Fibroblast of mammary gland (primary cell): Measurements from ENCODE around the gene ZNF778.
"Not testable (repeated sequence)": the region's sequence is repeated elsewhere in the genome, so short reads cannot be mapped to it uniquely, and the experiment has no call there.

Source experiments
- DNase-seq: peaks from one replicate; pipeline ENCODE4 v3.0.0-alpha.2; 2010; ENCODE audit warnings: low read depth
- H3K4me3 ChIP-seq: 2 replicates; pipeline ENCODE4 v1.5.1; 2011; ENCODE audit warnings: low read depth, mild to moderate bottlenecking, low read length, moderate library complexity; ENCODE audit not compliant: control insufficient read depth
- CTCF ChIP-seq: conservative IDR thresholded peaks from 2 replicates; pipeline ENCODE4 v1.5.1; 2011; ENCODE audit warnings: low read depth, low read length, inconsistent platforms; ENCODE audit not compliant: control insufficient read depth, insufficient read depth

ZNF778 gene

GRCh38 chr16:89265647-89266046 is 48.1 kb downstream of the ZNF778 start:
- no peak for TF ChIP-seq CTCF
- H3K4me3 ChIP-seq: no peak overlapping the region
- no peak for DNase-seq

DNA sequence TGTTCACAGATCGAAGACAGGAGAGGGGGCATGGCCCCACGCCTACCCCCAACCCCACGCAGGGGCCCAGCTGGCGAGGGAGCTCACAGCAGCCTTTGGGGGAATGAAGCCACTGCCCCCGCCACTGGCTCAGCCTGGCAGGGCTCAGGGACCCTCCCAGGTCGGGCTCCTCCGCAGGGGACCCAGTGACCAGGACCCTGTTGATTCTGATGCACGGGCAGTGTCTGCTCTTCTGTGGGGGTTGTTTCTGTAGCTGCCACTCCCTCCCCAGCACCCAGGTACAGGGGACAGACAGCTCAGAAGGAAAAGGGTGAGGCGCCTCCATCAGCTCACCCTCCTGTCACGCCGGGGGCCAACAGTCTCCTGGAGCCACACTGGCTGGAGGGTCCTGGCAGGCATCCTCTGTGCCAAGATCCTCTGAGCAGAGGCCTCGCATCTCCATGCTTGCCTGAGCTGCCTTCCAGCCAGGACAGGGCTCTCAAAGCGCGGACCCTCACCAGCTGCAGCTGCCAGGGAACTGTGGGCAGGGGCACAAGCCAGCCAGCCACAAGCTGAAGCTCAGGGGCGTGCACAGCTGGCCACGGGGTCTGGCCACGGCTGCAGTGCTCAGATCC is 49.1 kb downstream of the ZNF778 start:
- DNase-seq: no peak
- no peak for TF ChIP-seq CTCF
- H3K4me3 ChIP-seq: no peak overlapping the region

GRCh38 chr16:89267746-89268145 is 50.2 kb downstream of the ZNF778 start:
- H3K4me3 ChIP-seq, DNase-seq: not testable (repeated sequence)

DNA sequence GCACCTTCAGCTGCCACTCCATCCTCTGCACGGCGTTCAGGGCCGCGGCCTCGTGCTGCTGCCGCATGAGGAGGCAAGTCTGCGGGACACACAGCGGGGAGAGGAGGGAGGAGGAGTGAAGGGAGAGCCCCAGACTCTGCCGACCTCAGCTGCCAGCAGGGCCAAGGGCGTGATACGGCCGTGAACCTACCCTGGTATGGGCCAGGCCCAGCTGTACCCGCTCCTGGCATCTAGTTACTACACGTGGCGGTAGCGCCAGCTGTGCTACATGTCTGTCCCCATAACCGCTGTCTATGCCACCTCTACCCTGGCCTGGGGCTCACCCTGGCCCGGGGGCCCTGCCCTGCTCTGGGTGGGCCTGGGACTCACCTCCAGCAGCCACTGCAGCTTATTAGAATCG is 51.1 kb downstream of the ZNF778 start:
- DNase-seq: no peak
- no peak for TF ChIP-seq CTCF
- no peak overlapping the region for H3K4me3 ChIP-seq

GRCh38 chr16:89268987-89269735 is 51.7 kb downstream of the ZNF778 start:
- DNase-seq: peak; percentile 87
- H3K4me3 ChIP-seq: no peak overlapping the region
- no peak for TF ChIP-seq CTCF

DNA sequence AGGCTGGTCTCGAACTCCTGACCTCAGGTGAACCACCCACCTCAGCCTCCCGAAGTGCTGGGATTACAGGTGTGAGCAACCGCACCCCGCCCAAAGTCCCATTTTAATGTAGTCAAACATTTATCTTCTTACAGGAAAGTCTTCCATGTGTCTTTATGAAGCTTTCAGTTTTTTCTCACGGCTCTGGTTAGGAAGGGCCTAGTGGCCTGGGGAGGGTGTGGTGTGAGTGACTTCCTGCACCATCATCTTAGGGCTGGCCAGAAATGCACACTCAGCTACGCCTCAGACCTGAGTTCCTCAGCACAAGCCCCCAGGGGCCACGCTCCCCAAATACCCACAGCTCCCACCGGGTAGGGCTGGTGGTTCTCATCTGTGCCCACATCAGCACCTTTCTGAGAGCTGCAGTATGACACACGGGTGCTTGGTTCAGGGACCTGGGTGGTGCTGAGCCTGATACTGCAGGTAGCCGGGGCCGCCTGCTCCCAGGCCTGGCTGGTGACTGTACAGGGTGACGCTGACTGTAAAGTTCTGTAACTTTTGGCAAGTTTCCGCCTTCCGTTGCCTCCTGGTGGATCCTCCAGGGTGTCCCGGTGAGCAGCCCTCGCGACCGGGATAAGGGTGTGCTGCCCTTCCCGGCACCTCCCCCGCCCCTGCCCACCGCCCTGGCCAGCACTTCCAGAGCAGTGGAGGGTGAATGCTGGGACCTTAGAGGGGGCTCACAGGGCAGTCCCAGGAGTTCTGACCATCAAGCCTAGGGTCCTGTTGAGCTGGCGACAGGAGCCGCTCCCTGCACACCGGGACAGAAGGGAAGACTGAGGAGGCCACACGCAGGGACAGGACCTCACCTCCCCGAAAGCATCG is 52.5 kb downstream of the ZNF778 start:
- peak; percentile 35 for DNase-seq
- no peak overlapping the region for H3K4me3 ChIP-seq
- no peak for TF ChIP-seq CTCF

DNA sequence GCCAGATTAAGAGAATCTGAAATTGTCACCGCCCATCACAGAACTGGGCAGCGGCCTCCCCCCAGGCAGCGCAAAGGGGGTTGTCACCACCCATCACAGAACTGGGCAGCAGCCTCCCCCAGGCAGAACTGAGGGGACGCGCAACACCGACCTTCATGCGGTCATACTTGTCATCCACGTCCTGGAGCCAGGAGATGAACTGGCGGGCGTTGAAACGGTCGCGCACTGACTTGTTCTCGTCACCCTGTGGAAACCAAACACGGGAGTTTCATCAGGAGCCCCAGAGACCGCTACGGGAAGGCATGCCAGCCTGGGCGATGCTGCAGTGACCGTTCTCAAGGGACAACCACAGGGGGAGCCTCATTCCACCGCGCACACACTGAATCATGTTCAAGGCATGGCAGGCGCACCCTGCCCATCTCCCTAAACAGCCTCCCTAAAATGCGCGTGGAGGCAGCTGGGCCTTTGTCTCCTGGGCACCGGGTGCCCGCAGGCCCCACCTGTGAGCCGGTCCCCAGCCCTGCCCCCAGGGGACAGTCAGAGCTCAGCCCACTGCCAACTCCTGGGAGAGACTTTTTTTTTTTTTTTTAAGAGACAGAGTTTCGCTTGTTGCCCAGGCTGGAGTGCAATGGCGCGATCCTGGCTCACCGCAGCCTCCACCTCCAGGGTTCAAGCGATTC is 53.3 kb downstream of the ZNF778 start:
- TF ChIP-seq CTCF: no peak
- no peak for DNase-seq
- no peak overlapping the region for H3K4me3 ChIP-seq
